OCI-LY3 (cell line): ENCODE measurements around the gene ASCC1.

ENCODE experiments used
- H2AFZ ChIP-seq: fragments of 200-600, 300-600 bp; shearing (Covaris generic); 2 replicates; pipeline ENCODE4 v1.6.0; 2014; ENCODE audit warnings: antibody characterized with exemption, low read depth, low read length
- H3K27ac ChIP-seq: fragments of 200-600, 300-600 bp; sonication (generic); 2 replicates; pipeline ENCODE4 v1.5.1; 2014; ENCODE audit warnings: mild to moderate bottlenecking, low read length, moderate library complexity, mixed read lengths
- H3K27me3 ChIP-seq: fragments of 200-600, 300-600 bp; sonication (generic); 2 replicates; pipeline ENCODE4 v1.6.1; 2014; ENCODE audit warnings: low read depth, low read length, mixed read lengths
- H3K36me3 ChIP-seq: fragments of 200-600, 300-600 bp; sonication (generic); replicated peaks from 2 replicates; pipeline ENCODE3; 2014; ENCODE audit warnings: low read depth, low read length, mixed read lengths
- H3K4me1 ChIP-seq: fragments of 300-600, 200-600 bp; sonication (generic); 2 replicates; pipeline ENCODE4 v1.6.1; 2014; ENCODE audit warnings: low read length, mixed read lengths
- H3K4me2 ChIP-seq: fragments of 200-600, 300-600 bp; sonication (generic); 2 replicates; pipeline ENCODE4 v1.6.1; 2014; ENCODE audit warnings: low read length, mixed read lengths
- H3K4me3 ChIP-seq: fragments of 300-600, 200-600 bp; sonication (generic); 2 replicates; pipeline ENCODE4 v1.5.1; 2014; ENCODE audit warnings: antibody characterized with exemption, mild to moderate bottlenecking, low read length, moderate library complexity
- H3K79me2 ChIP-seq: fragments of 300-600, 200-600 bp; shearing (Covaris generic); 2 replicates; pipeline ENCODE4 v1.6.1; 2014; ENCODE audit warnings: mild to moderate bottlenecking, low read length, mixed read lengths
- H3K9ac ChIP-seq: fragments of 300-600, 200-600 bp; shearing (Covaris generic); 2 replicates; pipeline ENCODE4 v1.6.0; 2014; ENCODE audit warnings: mild to moderate bottlenecking, low read length, moderate library complexity
- H3K9me3 ChIP-seq: fragments of 200-600, 300-600 bp; shearing (Covaris generic); 2 replicates; pipeline ENCODE4 v1.6.1; 2014; ENCODE audit warnings: low read length, mixed read lengths; ENCODE audit not compliant: insufficient read depth
- H4K20me1 ChIP-seq: fragments of 200-600, 300-600 bp; sonication (generic); 2 replicates; pipeline ENCODE4 v1.6.1; 2016; ENCODE audit warnings: low read length, mixed read lengths; ENCODE audit not compliant: insufficient read depth
- CTCF ChIP-seq: fragments of 200-600, 300-600 bp; sonication (generic); IDR thresholded peaks from 2 replicates; pipeline ENCODE4 v1.5.1; 2014; ENCODE audit warnings: antibody characterized with exemption, low read length, low read depth
- EZH2phosphoT487 ChIP-seq: fragments of 200-600 bp; shearing (Covaris generic); IDR thresholded peaks from 2 replicates; pipeline ENCODE4 v1.6.1; 2018; ENCODE audit warnings: antibody characterized with exemption, mixed run types, low read depth

Gene ASCC1

DNA sequence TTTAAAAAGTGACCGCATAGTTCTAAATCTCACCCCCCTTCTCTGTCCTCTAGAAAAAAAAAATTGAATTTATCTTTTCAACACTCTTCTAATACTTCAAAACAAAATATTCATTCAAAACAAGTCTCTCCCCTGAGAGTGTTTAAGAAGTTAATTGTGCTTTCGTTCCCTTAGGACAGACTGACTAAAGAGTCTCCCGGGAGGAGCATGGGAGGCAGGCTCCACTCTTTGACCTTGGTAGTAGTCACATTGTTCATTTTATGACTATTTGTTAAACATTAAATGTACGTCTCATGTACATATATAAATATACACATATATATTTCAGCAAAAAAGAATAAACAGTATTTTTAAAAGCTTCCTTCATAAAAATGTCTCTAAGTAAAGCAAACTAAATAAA is 92.5 kb downstream of the ASCC1 start:
- H3K27ac ChIP-seq = no peak overlapping the region
- H3K9me3 ChIP-seq = no peaks in the 10 kb centered on the region
- no peaks in the 10 kb centered on the region for H3K79me2 ChIP-seq
- TF ChIP-seq EZH2phosphoT487 = no peak
- no peak for TF ChIP-seq CTCF
- H3K9ac ChIP-seq = no peak overlapping the region
- no peak overlapping the region for H2AFZ ChIP-seq
- no peak overlapping the region for H3K4me2 ChIP-seq
- H3K36me3 ChIP-seq = no peaks in the 10 kb centered on the region
- no peaks in the 10 kb centered on the region for H4K20me1 ChIP-seq
- no peaks in the 10 kb centered on the region for H3K27me3 ChIP-seq
- H3K4me1 ChIP-seq = no peaks in the 10 kb centered on the region
- H3K4me3 ChIP-seq = no peak overlapping the region

- Histone ChIP-seq H3K4me1 (no peaks in the 10 kb centered on the region), H3K4me3 (no peak overlapping the region), H3K27me3 (no peaks in the 10 kb centered on the region), H2AFZ (no peak overlapping the region), H3K4me2 (no peak overlapping the region), H3K79me2 (no peaks in the 10 kb centered on the region), H3K36me3 (no peaks in the 10 kb centered on the region), H3K27ac (no peak overlapping the region), H3K9ac (no peak overlapping the region), H4K20me1 (no peaks in the 10 kb centered on the region), H3K9me3 (no peaks in the 10 kb centered on the region)
- no peak for TF ChIP-seq CTCF
- TF ChIP-seq EZH2phosphoT487 = no peak
Observed at GRCh38 chr10:72122221-72122620, 93.9 kb downstream of the ASCC1 start.

- Histone ChIP-seq H3K9me3 (no peaks in the 10 kb centered on the region), H3K4me2 (no peak overlapping the region), H3K4me3 (no peak overlapping the region), H3K27me3 (no peaks in the 10 kb centered on the region), H3K27ac (no peak overlapping the region), H4K20me1 (no peaks in the 10 kb centered on the region), H3K9ac (no peak overlapping the region), H3K4me1 (no peaks in the 10 kb centered on the region), H3K36me3 (no peaks in the 10 kb centered on the region), H2AFZ (no peak overlapping the region), H3K79me2 (no peaks in the 10 kb centered on the region)
- TF ChIP-seq CTCF (no peak), EZH2phosphoT487 (no peak)
Observed at GRCh38 chr10:72121389-72121788, 94.7 kb downstream of the ASCC1 start.

- Histone ChIP-seq H3K4me1 (no peaks in the 10 kb centered on the region), H3K36me3 (no peaks in the 10 kb centered on the region), H3K9ac (no peak overlapping the region)
Observed at GRCh38 chr10:72116372-72116771, 99.7 kb downstream of the ASCC1 start.

More at GRCh38 chr10:72116372-72116771, 99.7 kb downstream of the ASCC1 start:
- H4K20me1 ChIP-seq = no peaks in the 10 kb centered on the region
- no peaks in the 10 kb centered on the region for H3K9me3 ChIP-seq
- no peak for TF ChIP-seq CTCF
- no peak for TF ChIP-seq EZH2phosphoT487
- no peak overlapping the region for H2AFZ ChIP-seq
- H3K27me3 ChIP-seq = no peaks in the 10 kb centered on the region
- no peaks in the 10 kb centered on the region for H3K79me2 ChIP-seq
- H3K4me3 ChIP-seq = no peak overlapping the region
- H3K4me2 ChIP-seq = no peak overlapping the region
- H3K27ac ChIP-seq = no peak overlapping the region
